Measurements from ENCODE around the gene AFF3. TPM values are rescaled to one million over a fixed set of nuclear protein-coding genes. Genes with fewer than 3 reads are reported as not detected.

AFF3 gene
- total and polyA plus RNA-seq, 3 donors from 2014 or later, result 18.0 to 34.4 (median 27.1) TPM

DNA sequence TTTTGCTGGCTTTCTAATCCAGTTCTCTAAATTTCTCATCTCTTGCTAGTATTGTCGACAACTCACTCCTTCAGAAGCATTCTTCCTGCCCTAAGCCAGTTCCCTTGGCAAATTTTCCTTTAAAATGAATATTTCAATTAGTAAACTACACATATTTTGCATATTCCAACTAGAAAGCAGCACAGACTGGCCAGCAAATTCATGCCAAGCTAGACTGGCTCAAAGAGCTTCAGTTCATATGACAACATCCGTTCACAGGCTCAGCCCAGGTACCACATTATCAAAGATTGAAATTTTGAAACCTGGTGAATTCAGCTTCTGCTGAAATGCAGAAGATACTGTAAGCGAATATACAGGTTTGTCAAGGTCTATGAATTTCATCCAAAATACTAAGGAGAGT is 64.5 kb downstream of the AFF3 start:
- H3K36me3 ChIP-seq (ENCODE audit: low read depth, missing control alignments), result no peaks in the 10 kb centered on the region
- H3K27ac ChIP-seq, result no peak overlapping the region
- DNase-seq, result no peak
- no peak overlapping the region for H3K4me3 ChIP-seq
- H3K4me1 ChIP-seq, result no peaks in the 10 kb centered on the region
- H3K27me3 ChIP-seq, result no peaks in the 10 kb centered on the region
- no peaks in the 10 kb centered on the region for H3K9me3 ChIP-seq
- intact Hi-C loops (cut with DNase I; ENCODE audit: low total_unique reads), result no loop called here
- WGBS, 2 donors, result 85 to 93% methylated on average over 3 of the region's 3 CpGs
- TF ChIP-seq, protein P1, sequence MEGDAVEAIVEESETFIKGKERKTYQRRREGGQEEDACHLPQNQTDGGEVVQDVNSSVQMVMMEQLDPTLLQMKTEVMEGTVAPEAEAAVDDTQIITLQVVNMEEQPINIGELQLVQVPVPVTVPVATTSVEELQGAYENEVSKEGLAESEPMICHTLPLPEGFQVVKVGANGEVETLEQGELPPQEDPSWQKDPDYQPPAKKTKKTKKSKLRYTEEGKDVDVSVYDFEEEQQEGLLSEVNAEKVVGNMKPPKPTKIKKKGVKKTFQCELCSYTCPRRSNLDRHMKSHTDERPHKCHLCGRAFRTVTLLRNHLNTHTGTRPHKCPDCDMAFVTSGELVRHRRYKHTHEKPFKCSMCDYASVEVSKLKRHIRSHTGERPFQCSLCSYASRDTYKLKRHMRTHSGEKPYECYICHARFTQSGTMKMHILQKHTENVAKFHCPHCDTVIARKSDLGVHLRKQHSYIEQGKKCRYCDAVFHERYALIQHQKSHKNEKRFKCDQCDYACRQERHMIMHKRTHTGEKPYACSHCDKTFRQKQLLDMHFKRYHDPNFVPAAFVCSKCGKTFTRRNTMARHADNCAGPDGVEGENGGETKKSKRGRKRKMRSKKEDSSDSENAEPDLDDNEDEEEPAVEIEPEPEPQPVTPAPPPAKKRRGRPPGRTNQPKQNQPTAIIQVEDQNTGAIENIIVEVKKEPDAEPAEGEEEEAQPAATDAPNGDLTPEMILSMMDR (IDR thresholded peaks at IDR 0.05), result no peak
- TF ChIP-seq POLR2A (IDR thresholded peaks at IDR 0.05), result no peak

DNA sequence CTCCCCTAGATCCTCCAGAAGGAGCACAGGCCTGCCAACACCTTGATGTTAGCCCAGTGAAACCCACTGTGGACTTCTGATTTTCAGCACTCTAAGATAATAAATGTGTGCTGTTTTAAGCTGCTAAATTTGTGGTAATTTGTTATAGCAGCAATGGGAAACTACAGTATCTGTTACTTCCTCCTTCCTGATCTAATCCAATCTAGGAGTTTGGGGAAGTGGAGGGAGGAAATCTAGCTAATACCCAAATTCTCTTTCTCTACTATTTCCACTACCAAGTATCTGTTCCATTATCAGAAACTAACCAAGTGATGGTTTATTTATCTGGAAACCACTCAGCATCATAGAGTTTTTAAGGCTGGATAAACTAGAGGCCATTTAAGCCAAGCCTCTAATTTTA is 64.9 kb downstream of the AFF3 start:
- intact Hi-C loops (cut with DNase I; ENCODE audit: low total_unique reads), result no loop called here
- Histone ChIP-seq H3K9me3 (no peaks in the 10 kb centered on the region), H3K36me3 (ENCODE audit: low read depth, missing control alignments) (no peaks in the 10 kb centered on the region), H3K4me1 (no peaks in the 10 kb centered on the region), H3K27ac (no peak overlapping the region), H3K4me3 (no peak overlapping the region), H3K27me3 (no peaks in the 10 kb centered on the region)
- DNase-seq, result no peak
- no peak for TF ChIP-seq POLR2A (IDR thresholded peaks at IDR 0.05)
- TF ChIP-seq, protein P1 (IDR thresholded peaks at IDR 0.05), result no peak

DNA sequence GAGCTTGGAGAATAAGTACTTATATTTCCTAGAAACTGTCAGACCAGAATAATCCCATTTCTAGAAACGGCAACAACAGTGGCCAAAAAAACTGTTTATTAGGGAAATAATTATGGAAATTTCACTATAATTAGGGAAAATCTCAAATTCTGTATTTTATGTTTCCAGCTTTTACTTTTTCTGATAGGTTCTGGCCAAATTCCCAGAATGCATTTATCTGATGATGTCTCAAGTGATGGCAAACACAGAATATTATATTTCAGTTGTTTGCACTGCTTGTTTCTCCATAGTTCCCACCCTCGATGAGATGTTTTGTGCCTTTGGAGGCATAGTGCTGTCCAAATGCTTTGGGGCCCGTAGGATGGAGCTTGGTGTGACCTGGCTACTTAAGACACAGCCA is 66.9 kb downstream of the AFF3 start:
- Histone ChIP-seq H3K27ac (no peak overlapping the region), H3K4me3 (no peak overlapping the region), H3K9me3 (no peaks in the 10 kb centered on the region), H3K36me3 (ENCODE audit: low read depth, missing control alignments) (no peaks in the 10 kb centered on the region), H3K27me3 (no peaks in the 10 kb centered on the region), H3K4me1 (no peaks in the 10 kb centered on the region)
- WGBS, 2 donors, result 64 to 73% methylated on average over 3 of the region's 3 CpGs
- intact Hi-C loops (cut with DNase I; ENCODE audit: low total_unique reads), result no loop called here
- no peak for DNase-seq
- TF ChIP-seq POLR2A (IDR thresholded peaks at IDR 0.05), result no peak
- TF ChIP-seq, protein P1 (IDR thresholded peaks at IDR 0.05), result no peak

DNA sequence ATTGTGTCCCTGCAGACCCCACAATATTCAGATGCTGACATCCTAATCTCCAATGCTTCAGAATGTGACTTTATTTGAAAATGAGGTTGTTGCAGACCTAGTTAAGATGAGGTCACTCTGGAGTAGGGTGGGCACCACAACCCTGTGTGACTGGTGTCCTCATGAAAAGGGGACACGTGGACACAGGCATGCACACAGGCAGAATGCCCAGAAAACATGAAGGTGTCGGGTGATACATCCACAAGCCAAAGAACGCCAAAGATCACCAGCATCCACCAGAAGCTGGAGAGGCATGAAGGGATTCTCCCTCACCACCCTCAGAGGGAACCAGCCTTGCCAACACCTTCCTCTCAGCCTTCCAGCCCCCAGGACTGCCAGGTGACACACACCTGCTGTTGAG is 69.3 kb downstream of the AFF3 start:
- no peak for TF ChIP-seq POLR2A (IDR thresholded peaks at IDR 0.05)
- TF ChIP-seq, protein P1 (IDR thresholded peaks at IDR 0.05), result no peak
- Histone ChIP-seq H3K9me3 (no peaks in the 10 kb centered on the region), H3K27me3 (no peaks in the 10 kb centered on the region), H3K4me1 (no peaks in the 10 kb centered on the region), H3K36me3 (ENCODE audit: low read depth, missing control alignments) (no peaks in the 10 kb centered on the region), H3K4me3 (no peak overlapping the region), H3K27ac (no peak overlapping the region)
- intact Hi-C loops (cut with DNase I; ENCODE audit: low total_unique reads), result no loop called here
- WGBS, 2 donors, result 90 to 95% methylated on average over 3 of the region's 3 CpGs
- no peak for DNase-seq

DNA sequence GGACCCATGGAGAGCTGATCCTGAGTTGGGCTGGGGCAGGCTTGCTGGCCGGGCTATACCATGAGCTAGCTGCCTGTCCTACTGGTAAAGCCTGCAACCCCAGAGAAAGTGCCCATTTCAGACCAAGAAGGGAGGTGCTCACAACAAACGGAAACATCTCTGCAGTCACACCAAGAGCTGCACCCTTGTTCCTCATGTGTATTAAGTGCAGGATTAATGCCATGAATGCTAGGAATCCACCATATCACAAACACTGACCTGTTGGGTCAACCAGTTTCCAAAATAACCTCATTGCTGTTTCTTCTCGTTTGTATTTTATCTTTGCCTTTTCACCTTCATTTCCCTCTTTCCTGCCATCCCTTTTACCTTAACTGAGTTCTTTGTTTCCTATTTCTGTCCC is 69.9 kb downstream of the AFF3 start:
- no peak for TF ChIP-seq POLR2A (IDR thresholded peaks at IDR 0.05)
- TF ChIP-seq, protein P1 (IDR thresholded peaks at IDR 0.05), result no peak
- Histone ChIP-seq H3K27ac (no peak overlapping the region), H3K4me1 (peaks cover 3% of the 10 kb centered on the region), H3K9me3 (no peaks in the 10 kb centered on the region), H3K36me3 (ENCODE audit: low read depth, missing control alignments) (no peaks in the 10 kb centered on the region), H3K27me3 (no peaks in the 10 kb centered on the region), H3K4me3 (no peak overlapping the region)
- 50 to 52% methylated on average over 3 of the region's 3 CpGs for WGBS, 2 donors
- intact Hi-C loops (cut with DNase I; ENCODE audit: low total_unique reads), result no loop called here
- no peak for DNase-seq
